ENCODE data around the gene IPCEF1.

The IPCEF1 gene

DNA sequence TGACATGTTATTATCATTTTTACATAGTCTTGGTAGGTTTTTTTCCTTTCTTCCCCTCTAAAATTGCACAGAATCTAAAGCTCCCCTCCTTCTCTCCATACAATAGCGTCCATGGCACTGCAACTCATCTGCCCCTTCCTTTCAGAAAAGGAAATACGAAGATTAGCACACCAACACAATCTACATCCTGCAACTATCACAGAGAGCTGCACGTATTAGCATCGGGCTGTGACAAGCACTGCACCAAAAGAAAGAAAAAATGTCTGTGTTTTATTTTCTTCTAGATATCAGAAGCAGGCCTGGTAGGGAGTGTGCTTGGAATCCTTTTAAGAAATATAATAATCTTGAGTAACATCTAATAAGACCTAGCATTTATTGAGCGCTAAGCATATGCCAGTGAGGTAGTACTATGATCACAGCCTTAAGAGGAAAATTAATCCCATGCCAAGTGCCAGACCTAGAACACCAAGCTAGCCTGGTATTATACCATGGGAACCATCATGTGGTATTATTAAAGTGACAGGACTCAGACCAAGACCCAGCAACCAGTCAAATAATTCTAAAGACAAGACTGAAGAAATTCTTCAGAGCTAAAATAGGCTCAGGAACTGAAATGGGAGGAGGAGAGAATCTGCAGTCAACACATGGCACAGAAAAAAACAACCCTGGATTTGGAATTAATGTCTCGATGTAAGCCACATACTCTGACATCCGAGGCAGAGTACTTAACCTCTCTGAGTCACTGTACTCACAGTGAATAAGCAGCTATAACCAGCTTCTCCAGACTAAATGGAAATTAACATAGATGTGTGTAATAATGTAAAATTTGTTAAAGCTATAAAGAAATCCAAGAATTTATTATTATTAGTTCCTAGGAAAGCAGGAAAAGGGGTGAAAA is 124.3 kb downstream of the IPCEF1 start:
- no peak for DNase-seq (ENCODE audit: insufficient read length, low spot score)
- no peak for TF ChIP-seq POLR2A (IDR thresholded peaks at IDR 0.05; ENCODE audit: low read depth, low read length)
- FAIRE-seq, result no peak

DNA sequence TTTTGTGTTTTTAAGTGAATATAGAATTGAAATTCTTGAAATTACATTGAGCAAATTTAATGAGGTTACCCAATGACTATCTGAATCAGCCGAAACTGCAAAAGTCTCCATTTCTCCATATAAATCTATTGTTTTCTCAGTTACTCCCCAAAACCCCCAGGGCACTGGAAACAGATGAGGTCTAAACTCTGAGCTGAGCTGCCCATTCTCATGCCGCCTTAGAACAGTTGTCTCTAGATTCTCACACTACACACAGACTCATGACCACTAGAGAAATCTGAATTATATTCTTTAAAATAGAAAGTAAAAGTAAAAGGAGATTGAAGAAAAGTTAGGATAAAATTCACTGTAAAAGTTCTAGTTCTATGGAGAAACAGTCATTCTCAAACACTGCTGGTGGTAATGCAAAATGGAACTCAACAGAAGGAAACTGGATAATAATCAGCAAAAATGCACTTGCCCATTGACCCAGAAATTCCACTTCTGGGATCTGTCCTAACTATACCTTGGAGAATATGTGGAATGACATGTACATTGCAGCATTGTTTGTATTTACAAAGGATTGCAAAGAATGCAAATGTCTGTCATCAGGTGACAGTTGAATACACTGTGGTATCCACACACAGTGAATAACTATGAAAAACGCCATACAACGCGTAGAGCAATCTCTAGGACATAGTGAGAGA is 125.5 kb downstream of the IPCEF1 start:
- TF ChIP-seq POLR2A (IDR thresholded peaks at IDR 0.05; ENCODE audit: low read depth, low read length), result no peak
- DNase-seq (ENCODE audit: insufficient read length, low spot score) (no peak), FAIRE-seq (no peak)

DNA sequence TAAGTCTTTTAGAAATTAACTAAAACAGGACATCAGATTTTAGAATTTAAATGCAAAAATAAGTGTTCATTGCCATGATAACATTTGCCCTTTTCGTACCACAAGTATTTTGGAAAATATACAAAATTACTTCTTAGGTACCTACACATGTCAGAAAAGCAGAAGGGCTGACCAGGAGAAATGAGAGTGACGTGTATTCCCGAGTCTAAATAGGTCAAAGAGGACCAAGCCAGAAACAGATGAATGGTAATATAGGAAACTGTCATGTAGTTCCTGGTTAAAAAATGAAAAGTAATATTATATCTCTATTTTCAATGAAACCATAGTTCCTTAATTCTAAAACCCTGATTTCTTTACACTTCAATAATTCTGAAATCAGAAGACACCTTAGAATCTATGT is 126.2 kb downstream of the IPCEF1 start:
- DNase-seq (ENCODE audit: insufficient read length, low spot score) (no peak), FAIRE-seq (no peak)
- TF ChIP-seq POLR2A (IDR thresholded peaks at IDR 0.05; ENCODE audit: low read depth, low read length), result no peak

DNA sequence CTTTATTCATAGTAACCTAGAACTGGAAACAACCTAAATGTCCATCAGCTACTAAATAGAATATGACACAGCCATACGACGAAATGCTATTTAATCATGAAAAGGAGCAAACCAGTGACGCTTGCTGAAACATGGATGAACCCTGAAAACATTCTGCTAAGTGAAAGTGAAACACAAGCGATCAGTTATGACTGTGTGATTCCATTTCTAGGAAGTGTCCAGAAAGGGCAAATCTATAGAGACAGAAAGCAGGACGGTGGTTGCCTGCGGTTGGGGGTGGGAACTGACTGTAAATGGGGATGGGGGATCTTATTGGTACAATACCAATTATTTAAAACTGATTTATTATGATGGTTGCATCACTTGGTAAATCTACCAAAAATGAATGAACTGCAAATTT is 126.8 kb downstream of the IPCEF1 start:
- no peak for FAIRE-seq
- TF ChIP-seq POLR2A (IDR thresholded peaks at IDR 0.05; ENCODE audit: low read depth, low read length), result no peak
- DNase-seq (ENCODE audit: insufficient read length, low spot score), result no peak

DNA sequence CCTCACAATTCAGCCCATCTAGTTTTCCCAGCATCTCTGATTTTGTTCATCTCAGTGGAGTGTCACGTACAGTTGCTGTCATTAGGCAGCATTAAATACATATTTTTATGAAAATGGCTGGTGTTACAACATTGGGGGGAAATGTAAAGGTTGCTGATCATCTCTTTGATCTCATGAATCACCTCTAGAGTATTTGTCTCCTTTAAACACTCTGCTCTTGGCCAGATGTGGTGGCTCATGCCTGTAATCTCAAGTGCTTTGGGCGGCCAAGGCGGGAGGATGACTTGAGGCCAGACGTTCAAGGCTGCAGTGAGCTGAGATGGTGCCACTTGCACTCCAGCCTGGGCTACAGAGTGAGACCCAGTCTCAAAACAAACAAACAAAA is 128.1 kb downstream of the IPCEF1 start:
- DNase-seq (ENCODE audit: insufficient read length, low spot score) (no peak), FAIRE-seq (no peak)
- no peak for TF ChIP-seq POLR2A (IDR thresholded peaks at IDR 0.05; ENCODE audit: low read depth, low read length)

DNA sequence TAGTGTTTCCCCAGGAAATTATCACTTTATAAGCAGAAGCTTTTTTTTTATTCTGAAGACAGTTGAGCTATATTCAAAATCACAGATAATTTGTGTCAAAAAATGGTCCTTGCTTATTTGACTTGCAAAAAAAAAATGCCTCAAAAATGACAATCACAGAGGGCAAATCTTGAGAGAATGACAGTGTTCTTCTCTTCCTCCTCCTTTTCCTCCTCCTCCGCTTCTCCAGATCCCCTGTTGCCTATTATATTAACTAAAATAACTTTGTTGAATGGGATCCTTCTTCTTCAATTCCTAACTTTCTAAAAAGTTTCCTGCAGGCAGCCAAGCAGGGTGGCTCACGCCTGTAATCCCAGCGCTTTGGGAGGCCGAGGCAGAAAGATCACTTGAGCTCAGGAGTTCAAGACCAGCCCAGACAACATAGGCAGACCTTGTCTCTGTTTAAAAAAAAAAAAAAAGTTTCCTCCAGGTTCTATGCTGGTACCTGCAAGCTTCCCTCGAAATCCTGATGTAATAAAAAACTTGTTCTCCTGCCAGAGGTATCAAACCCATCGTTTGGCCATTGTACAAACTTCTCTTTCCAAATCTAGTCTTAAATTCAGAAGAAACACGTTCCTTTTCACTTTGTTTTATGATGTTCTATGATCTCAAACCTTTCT is 128.6 kb downstream of the IPCEF1 start:
- no peak for TF ChIP-seq POLR2A (IDR thresholded peaks at IDR 0.05; ENCODE audit: low read depth, low read length)
- FAIRE-seq (no peak), DNase-seq (ENCODE audit: insufficient read length, low spot score) (no peak)

DNA sequence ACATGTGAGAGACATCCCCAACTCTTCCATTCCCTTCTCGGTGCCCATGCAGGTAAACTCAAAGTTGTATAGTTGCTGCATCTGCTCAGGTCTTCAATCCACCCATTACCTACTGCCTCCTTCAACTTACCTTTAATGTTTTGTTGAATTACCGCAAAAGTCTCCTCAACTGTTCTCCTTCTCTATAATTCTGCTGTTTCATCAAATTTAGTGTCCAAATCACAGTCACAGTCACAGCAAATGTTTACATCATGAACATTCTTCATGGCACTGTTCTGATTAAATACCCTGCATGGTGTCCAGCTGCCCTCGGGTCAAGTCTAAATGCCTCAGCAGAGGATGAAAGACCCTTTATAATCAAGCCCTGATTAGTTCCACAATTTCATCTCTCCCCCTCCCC is 130.1 kb downstream of the IPCEF1 start:
- DNase-seq (ENCODE audit: insufficient read length, low spot score) (no peak), FAIRE-seq (no peak)
- TF ChIP-seq POLR2A (IDR thresholded peaks at IDR 0.05; ENCODE audit: low read depth, low read length), result no peak

DNA sequence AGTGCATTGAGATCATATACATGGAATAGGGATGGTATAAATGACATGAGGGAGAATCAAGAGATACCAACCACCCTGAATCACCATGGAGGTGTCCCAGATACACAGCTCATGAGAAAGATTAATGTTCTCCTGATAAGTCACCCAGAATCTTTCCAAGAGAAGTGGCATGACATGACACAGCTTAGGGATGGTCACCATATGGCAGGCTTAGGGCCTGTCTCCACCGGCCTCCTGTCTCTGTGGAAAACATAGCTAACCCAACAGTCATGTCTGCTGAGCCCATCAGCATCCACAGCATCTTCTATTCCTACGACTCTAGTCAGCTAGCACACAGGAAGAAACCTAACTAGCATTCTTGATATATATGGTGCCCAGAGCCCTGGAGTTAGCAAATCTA is 133.3 kb downstream of the IPCEF1 start:
- DNase-seq (ENCODE audit: insufficient read length, low spot score), result no peak
- no peak for TF ChIP-seq POLR2A (IDR thresholded peaks at IDR 0.05; ENCODE audit: low read depth, low read length)
- FAIRE-seq, result no peak

DNA sequence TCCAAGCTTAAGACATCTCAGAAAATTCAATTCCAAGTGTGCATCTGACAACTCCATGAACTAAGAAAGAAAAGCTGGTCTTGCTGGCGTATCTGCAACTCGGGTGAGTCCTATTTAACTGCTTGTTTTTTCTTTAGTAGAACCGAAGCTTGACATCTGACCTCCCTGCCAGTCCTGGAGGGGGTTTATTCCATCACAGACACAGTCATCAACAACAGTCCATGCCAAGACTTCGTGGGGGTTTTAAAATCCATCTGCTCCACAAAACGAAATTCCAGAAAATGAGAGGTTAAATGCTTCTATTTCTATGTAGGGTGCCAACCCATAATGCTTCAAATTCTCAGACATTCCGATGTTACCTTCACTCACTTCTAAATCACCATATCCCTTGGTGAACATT is 133.9 kb downstream of the IPCEF1 start:
- no peak for TF ChIP-seq POLR2A (IDR thresholded peaks at IDR 0.05; ENCODE audit: low read depth, low read length)
- no peak for DNase-seq (ENCODE audit: insufficient read length, low spot score)
- FAIRE-seq, result no peak

DNA sequence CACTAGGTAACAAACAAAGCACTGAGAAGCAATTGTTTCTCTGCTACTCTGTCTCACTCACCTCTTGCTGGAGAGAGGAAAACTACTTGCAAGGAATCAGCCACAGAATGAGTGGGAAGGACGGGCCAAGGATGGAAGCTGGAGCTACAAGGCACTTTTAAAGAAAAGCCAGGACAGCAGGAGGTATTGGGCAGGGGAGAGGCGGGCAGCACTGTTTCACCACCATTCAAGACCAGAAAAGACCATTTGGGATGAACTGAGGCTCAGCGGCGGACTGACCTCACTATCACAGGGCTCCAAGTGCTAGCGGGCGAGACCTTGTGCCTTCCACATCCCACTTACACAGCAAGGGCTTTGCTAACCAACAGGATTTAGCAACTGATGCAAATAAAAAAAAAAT is 137.4 kb downstream of the IPCEF1 start:
- no peak for TF ChIP-seq POLR2A (IDR thresholded peaks at IDR 0.05; ENCODE audit: low read depth, low read length)
- no peak for FAIRE-seq
- no peak for DNase-seq (ENCODE audit: insufficient read length, low spot score)

DNA sequence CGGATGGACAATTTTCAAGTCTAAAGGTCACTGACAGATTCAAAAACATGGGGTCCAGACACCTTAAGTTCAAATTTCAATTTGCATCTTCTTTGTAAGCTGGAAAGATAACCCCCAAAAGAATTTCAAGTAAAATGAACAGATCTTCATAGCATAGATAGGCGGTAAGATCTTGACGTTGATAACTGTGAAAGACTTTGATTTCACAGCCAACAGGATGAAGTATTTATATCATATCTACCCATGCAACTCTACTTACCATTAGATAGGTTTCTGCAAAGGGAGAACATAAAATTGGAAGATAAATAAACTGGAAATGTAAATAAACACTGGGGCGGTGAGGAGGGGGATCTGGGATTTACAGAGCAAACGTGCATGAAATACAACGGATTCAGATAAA is 137.8 kb downstream of the IPCEF1 start:
- no peak for FAIRE-seq
- no peak for TF ChIP-seq POLR2A (IDR thresholded peaks at IDR 0.05; ENCODE audit: low read depth, low read length)
- DNase-seq (ENCODE audit: insufficient read length, low spot score), result no peak

DNA sequence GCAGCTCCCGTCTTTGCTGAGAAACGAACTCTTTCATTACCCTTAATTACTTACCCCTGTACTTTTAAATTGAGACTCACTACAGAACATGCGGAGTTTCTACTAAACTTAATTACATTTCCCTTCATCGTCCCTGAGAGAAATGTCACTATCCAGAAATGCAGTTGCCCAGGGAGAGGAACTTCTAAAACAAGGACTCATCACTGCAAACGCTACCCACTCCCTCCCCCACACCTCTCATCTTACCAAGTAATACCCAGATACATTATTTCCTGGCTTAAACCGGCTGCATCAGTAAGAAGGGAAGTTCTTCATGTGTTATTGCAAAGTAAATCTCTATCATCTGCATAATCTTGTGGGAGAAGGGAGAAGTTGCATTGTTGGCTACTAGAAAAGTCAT is 138.3 kb downstream of the IPCEF1 start:
- FAIRE-seq, result no peak
- DNase-seq (ENCODE audit: insufficient read length, low spot score), result no peak
- no peak for TF ChIP-seq POLR2A (IDR thresholded peaks at IDR 0.05; ENCODE audit: low read depth, low read length)

DNA sequence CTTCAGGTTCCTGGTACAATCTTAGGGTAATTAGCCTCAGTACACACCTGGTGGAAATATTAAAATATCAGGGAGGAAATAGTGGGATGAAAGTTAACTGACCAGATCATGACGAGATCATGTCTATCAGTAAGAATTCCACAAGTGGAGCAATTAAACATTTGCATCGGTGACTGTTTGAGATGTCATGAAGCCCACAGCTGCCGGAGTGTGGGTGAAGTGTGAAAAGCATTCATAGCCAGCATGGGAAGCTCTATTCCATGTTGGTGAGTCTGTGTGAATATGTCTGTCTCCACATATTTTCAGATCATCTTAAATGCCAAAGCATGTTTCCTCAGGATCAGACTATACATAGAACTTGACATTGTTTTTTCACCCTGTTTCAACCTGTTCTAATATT is 142.8 kb downstream of the IPCEF1 start:
- TF ChIP-seq POLR2A (IDR thresholded peaks at IDR 0.05; ENCODE audit: low read depth, low read length), result no peak
- no peak for FAIRE-seq
- no peak for DNase-seq (ENCODE audit: insufficient read length, low spot score)

DNA sequence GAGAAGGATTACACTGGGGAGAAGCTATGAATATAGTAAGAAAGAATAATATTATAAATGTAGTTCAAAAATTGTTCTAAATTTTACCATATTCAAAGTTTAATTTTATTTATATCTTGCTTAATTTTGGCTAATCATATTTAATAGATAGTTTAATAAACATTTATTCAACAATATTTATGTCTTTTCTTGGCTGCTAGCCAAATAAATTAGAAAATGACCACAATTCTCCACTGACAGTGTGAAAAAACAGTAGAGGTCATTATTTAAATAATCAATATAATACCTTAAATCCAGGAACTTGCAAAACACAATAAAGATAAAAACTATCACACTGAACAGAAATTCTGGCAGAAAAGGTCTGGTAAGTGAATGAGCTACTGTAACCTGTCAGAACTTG is 145.9 kb downstream of the IPCEF1 start:
- DNase-seq (ENCODE audit: insufficient read length, low spot score), result no peak
- TF ChIP-seq POLR2A (IDR thresholded peaks at IDR 0.05; ENCODE audit: low read depth, low read length), result no peak
- FAIRE-seq, result no peak
